ENCODE results near the gene CHEK1.
"Not testable (repeated sequence)": the region's sequence is repeated elsewhere in the genome, so short reads cannot be mapped to it uniquely, and the experiment has no call there.

Gene CHEK1

DNA sequence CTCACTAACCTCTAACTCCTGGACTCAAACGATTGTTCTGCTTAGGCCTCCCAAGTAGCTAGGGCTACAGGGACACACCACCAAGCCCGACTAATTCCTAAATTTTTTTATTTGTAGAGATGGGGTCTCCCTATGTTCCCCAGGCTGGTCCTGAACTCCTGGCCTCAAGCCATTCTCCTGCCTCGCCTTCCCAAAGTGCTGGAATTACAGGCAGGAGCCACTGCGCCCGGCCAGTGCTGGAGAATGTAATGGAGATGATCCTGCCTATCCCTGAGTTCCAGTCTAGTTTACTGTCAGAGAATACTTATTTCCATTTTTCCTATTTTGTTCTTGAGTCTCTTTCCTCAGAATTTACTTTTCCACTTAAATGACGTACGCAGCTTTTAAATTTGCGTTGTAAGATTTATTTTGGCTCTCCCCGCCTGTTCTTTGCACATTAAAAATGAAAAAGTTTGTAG is at the start of gene CHEK1:
CHEK1 (plus strand) TSS at position 408 of the 458 bp plus-strand sequence. CDS start 1,606 bp downstream, outside the sequence.
- no peak for DNase-seq (ENCODE audit: low read depth)

DNA sequence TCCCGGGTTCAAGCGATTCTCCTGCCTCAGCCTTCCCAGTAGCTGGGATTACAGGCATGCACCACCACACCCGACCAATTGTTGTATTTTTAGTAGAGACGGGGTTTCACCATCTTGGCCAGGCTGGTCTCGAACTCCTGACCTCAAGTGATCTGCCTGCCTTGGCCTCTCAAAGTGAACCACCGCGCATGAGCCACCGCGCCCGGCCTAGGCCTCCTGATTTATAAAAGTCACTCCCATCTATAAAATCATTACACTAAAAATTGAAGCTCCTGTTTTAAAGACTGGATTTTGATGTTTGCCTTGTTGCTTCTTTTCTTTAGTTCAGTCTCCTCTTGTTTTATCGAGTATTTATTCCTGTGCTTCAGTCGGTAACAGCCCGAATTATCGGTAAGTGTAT is 47.8 kb upstream of the CHEK1 start:
- DNase-seq (ENCODE audit: low read depth): not testable (repeated sequence)

DNA sequence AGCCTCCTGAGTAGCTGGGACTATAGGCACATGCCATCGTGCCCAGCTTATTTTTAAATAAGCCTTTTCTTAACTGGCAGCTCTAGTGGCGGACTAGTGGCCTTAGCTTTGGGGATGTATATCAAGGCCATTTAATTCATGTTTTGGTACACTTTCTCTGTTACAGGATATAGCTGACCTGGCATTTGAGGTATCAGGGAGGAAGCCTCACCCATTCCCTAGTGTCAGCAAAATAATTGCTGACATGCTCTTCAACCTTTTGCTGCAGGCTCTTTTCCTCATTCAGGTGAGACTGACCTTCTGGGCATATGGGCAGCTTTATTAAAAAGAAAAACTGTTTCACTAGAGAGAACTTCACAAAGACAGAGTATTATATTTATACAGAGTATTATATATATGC is 46.2 kb upstream of the CHEK1 start:
- no peak for DNase-seq (ENCODE audit: low read depth)

DNA sequence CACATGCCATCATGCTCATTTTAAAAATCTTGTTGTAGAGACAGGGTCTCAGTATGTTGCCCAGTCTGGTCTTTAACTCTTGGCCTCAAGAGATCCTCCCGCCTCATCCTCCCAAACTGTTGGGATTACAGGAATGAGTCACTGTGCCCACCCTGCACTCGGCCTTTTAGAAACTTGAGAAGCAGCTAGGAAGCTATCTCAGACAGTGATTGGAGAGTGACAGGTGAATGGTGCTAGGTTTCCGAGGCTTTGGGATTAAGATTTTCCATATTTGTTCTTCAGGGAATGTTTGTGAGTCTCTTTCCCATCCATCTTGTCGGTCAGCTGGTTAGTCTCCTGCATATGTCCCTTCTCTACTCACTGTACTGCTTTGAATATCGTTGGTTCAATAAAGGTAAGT is 45.2 kb upstream of the CHEK1 start:
- DNase-seq (ENCODE audit: low read depth): no peak

DNA sequence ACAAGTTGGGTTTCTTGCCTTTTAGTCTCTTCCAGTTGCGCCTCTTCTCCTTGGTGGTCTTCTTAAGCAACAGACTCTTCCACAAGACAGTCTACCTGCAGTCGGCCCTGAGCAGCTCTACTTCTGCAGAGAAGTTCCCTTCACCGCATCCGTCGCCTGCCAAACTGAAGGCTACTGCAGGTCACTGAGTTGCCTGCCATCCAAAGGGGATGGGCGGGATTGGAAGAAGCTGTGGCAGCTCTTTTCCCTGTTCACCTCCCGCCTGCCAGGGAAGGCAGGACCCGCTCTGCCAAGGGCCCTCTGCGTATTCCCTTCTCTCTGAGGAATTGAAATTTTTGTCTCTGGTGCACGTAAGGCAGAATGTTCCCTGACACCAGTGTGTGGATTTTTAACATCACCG is 41.5 kb upstream of the CHEK1 start:
- DNase-seq (ENCODE audit: low read depth): no peak

DNA sequence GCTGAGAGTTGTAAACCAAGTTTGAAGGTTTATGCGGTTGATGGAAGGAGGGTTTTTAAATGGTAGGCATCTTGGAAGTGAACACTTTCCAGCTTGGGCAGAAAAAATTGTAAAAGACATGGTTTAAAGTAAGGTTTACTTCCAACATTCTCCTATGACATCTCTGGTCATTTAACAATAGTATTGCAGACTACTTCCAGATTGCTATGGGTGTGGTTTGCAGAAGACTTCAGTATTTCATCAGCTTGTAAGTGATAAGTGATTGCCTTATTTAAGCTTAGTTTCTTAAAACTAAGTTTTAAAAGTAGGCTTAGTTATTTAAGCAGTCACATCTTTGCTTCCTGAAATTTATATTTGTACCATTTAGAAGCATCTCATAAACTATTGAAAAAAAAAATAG is 39.5 kb upstream of the CHEK1 start:
- no peak for DNase-seq (ENCODE audit: low read depth)

DNA sequence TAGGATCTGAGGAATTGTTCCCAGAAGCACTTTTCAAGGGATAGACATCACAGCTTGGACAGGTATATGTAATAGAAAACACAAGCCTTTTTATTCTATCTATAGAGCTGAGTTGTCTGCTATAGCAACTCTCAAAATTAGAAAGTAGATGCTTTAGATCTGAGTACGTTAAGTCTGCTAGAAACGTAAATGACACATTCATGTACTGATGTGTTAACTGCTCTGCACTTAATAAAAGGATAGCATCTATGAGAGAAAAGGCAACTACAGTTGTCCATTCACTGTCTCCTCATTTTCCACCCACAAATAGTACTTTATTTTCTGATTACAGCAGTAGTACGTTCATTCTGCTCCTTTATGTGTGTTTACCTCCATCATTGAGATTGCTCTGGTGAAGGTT is 38.3 kb upstream of the CHEK1 start:
- DNase-seq (ENCODE audit: low read depth): no peak

DNA sequence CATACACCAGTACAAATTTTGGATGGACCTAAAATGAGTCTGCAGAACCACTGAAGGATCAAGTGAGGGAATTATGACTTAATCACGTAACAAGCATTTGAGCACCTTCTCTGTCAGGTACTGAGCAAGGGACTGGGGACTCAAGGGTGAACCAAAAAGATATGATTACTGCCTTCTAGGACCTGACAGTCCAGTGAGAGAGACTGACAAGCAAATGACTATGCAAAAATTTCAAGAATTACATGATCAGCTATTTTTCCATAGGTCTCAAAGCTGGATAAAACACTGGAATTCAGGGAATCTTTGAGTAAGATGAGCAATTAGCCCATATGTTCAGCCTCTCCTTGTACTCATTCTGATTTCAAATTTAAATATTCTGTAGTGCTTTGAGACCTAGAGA is 37.5 kb upstream of the CHEK1 start:
- DNase-seq (ENCODE audit: low read depth): no peak

DNA sequence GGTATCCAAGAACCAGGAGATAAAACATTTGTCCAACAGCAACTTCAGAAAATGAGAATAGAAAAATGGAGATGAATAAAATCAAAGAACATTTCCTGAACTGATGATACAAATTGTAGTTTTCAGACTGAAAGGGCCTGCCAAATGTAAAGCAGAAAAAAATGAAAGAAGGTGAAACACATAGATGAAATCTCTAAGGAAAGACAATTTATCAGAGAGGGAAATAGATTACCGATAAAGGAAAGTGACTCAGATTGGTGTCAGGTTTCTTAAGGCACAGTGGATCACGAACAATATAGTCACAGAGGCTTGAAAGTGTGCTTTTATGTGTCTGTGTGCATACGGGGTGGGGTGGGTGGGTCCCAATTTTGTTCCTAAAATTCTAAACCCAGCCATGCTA is 36.5 kb upstream of the CHEK1 start:
- no peak for DNase-seq (ENCODE audit: low read depth)

DNA sequence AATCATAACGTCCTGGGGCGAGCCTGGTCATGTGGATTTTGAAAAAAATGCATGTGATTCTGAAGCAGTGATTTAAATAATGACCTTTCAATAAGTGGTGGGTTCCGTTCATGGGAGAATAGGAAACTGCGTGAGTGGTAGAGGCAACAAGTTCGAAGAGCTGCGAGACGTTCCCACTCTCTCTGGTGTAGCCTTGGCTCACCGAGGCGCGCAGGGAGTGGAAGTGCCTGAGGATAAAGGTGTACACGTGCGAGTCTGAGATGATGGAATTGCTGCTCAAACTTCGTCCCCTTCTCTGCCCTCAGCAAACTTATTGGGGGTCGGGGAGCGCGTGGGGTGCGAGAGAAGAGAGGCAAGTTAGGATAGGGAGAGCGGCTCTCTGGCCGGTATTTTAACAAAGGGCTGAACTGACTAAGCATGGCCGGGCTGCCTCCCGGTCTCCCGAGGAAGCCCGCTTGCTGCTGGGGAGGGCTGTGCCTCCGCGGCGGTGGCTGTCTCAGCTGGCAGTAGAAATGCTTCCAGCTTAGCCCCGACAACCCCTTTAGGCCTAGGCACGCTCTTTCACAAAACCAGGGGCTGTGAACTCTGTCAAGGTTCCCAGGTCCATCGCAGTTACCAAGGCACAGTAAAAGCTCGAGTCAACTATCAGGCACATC is 33.2 kb upstream of the CHEK1 start:
- no peak for DNase-seq (ENCODE audit: low read depth)

DNA sequence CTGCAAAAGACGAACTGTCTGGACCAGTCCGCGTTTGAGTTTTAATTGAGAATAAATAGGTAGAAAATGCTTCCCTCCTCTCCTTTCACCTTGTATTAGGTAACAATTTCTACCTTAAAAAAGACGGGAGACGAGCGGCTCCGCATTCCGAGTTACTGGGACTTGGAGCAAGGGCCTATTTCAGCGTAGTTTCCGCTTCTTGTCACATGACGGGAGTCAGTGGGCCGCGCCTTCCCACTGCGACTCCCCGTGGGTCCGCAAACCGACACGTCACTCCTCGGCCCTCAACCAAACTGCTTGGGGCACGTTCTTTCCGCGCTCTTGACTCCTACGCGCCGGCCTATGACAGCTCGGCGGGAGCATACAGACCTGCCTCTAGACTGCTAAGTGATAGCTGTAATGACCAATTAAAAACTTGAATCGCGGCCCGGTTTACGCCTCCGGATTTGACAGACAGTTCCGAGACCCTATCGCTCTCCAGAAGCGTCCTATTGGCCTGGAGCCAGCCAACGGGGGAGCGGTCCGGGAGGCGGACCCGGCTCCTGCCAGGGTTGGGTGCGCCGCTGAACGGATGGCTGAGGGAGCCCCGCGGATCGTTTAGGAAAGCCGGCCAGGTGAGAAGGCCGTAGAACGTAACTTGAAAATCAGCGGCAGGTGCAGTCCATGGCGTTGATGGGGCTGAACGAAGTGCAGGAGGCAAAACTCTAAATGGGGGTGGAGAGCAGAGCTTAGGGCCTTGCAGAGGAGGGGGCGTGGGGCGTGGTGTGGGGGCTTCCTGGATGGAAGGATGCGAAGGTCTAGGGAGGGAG is 32.5 kb upstream of the CHEK1 start, which contains the start of gene STT3A:
STT3A (plus strand) TSS at position 548 of the 809 bp plus-strand sequence. CDS start 3,064 bp downstream, outside the sequence.
- DNase-seq (ENCODE audit: low read depth): peak; percentile 97

DNA sequence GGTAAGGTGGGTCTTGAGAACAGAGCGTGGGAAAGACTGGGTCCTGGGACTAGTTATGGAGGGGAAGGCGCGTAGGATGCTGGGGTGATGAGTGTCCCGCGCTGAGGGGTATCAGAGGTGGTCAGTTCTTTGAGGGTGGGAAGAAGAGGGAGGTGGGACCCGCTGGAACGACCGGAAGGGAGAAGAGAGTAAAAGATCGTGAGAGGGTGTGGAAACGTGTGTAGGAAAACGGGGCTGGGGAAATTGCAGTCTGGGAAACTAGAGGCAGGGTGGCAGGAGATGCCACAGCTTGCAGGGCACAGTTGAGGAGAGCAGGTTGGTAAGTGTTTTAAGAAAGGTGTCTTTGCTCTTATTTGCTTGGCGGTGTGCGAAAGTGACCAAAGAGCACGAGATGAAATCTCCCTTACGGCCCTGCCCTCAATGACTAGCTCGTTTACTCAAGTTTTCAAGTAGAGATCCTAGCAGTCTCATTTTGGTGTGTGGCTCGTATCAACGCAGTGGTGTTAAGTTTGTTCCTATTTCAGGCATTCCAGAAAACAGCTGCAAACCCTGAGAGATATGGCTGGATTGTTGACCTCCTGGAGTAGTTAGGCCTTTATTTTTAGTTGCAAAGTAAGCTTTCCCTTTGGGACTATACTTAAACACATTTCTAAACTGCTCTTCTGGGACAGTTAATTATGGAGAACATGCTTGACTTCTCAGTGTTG is 31.7 kb upstream of the CHEK1 start:
- peak; percentile 1 for DNase-seq (ENCODE audit: low read depth)

DNA sequence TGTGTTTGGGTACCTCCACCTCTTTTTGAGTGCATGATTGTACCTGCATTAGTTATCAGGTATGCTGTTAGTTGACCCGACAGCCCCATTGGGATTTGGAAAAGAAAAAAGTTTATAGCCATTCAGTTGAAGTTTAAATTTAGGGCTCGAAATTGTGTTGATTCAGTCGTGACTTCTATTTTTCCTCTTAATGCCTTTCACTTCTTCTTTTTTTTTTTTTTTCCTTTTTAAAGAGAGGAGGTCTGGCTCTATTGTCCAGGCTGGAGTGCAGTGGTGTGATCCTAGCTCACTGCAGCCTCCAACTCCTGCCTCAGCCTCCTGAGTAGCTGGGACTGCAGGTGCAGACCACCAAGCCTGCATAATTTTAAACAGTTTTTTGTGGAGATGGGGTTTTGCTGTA is 30.0 kb upstream of the CHEK1 start:
- DNase-seq (ENCODE audit: low read depth): no peak

DNA sequence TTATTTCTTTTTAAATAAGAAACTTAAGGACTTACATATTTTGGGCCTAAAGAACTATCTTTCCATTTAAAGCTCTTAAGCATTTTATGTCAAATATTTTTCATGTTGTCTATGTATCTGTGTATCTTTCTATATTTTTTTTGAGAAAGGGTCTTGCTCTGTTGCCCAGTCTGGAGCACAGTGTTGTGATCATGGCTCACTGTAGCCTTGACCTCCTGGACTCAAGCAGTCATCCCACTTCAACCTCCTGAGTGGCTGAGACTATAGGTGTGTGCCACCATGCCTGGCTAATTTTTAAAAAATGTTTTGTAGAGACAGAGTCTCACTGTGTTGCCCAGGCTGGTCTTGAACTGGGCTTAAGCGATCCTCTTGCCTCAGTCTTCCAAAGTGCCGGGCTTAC is 24.3 kb upstream of the CHEK1 start:
- DNase-seq (ENCODE audit: low read depth): no peak

DNA sequence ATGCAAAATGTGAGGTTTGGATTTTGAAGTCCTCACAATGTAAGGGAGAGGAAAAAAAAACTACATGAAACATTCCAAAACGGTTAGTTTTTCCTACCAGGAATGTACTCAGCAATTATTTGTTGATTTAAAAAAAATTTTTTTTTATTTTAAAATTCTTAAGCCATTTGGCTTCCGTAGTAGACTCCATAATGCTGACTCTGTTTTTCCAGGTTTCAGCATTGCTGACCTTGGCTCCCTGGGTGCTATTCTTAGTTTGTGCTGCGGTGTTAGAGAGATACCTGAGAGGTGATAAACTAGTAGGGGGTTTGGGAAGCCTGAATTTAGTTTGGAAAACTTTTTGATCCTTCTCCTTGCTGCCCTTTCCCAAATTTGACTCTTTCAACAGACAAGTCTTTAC is 21.8 kb upstream of the CHEK1 start:
- DNase-seq (ENCODE audit: low read depth): no peak

DNA sequence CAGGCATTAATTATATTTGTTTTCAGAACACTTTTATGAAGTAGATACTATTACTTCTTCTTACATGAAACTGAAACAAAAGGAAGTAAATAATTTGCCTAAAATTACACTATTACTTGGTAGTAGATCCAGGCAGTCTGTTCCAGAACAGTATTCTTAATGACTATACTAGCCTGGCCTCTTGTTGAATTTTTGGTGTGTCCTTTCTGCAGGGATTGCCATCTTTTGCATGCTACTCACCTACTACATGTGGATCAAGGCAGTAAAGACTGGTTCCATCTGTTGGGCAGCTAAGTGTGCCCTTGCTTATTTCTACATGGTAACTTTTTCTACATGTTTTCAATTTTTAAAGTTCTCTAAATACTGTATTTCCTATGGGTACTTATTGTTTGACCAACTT is 19.5 kb upstream of the CHEK1 start:
- DNase-seq (ENCODE audit: low read depth): no peak

DNA sequence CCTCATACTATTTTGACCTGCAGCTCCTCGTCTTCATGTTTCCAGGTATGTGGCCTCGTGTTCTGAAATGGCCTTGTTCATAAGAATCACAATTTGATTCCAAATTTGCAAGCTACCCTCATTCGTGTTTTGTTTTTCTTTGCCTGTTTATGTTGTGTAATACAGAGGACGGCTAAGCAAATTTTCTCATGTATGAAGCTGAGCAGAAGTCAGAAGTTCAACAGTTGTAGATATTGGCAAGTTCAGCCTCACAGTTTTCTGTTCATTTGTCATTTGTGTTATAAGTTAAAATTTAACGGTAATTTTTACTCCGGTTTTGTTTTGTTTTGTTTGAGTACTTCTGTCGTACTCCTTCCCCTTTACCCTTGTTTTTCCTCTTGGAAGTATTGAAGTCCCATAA is 15.4 kb upstream of the CHEK1 start:
- no peak for DNase-seq (ENCODE audit: low read depth)

DNA sequence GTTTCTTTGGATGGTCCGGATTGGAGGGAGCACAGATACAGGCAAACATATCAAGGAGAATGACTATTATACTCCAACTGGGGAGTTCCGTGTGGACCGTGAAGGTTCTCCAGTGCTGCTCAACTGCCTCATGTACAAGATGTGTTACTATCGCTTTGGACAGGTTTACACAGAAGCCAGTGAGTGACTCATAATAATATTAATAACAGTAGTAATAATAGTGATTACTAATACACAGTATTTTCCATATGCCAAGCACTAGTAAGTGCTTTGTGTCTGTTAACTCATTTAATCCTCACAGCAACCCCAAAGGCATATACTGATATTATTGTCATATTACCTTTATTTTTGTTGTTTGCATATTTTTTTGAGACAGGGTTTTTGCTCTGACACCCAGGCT is 6.6 kb upstream of the CHEK1 start:
- no peak for DNase-seq (ENCODE audit: low read depth)

DNA sequence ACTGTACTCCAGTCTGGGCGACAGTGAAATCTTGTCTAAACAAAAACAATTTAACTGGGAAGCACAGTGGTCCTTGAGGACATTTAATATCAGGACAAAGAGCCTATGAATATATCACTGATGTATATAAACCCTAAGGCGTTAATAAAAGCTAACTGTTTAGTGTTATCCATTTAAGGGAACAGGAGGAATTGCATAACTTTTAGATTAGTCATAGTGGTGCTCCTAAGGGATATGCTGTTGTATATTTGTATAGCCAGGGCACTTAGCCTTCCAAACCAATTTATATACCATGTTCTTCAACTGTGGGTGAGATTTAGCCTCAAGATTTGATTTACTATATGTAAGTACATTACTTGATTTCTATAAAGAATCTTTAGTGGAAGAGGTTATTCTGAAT is 3.0 kb upstream of the CHEK1 start:
- DNase-seq (ENCODE audit: low read depth): no peak

DNA sequence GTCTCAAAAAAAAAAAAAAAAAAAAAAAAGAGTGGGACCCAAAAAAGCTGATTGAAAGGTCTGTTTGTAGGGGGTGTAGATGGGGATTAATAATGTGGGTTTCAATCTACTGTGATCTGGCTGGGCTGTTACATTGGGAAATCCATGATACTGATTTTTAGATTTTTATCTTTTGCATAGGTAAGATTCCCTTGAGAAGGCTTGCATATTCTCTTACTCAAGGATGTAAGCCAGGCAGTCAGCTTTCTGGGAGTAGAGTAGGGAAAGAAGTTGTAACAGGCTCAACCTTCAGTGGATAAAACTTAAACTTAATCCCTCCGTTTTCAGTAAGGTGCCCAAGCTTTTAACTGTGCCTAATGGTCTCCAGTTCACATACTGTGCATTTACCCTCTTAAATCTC is 1.9 kb upstream of the CHEK1 start:
- no peak for DNase-seq (ENCODE audit: low read depth)

DNA sequence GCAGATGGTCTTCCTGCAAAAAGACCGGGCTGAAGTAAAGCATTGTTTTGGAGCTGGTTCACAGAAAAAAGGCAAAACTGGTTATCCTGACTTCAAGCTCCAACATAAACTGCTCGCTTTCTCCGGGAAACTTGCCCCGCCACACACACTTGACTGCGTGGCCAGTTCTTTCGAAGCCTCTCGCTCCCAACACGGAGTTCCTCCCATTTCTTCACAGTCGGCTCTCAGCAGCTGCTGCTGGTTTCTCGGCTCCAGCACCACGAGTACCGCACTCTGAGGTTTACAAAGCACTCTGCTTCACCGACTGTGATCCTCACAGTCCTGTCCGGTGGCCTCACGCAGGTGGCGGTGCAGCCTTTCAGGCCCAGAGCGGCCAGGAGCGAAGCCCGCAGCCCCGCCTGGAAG is 264 bp downstream of the CHEK1 start:
- DNase-seq (ENCODE audit: low read depth): no peak

DNA sequence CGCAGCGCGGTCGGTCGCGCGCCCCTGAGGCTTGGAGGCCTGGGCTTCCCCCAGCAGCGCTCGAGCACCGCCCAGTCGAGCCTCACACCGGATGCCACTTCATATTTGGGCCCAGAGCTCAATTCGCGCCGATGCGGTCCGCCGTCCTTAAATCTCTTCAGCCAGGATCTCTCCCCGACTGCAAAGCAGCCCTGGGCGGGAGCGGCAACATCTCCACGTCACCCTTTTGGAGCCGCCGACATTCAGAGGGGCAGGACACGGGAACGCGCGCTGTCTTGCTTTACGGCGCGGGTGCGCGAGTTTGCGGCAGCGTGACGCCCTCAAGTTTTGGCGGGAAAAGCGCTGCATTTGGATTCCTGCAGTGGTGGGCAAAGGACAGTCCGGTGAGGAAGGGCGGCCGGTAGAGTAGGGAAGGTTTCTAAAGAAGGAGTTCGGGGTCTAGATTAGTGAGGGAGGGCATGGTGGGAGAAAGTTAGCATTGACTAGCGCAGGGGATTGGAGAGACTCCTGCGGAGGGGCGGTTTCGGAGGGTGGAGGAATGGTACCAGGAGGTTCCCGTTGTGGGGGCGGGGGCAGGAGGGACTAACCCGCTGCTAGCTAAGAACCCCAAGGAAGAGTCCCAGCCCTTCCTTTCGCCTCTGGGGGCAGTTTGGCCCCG is 796 bp downstream of the CHEK1 start:
- DNase-seq (ENCODE audit: low read depth): peak; percentile 79
